NCI-H1048 (cell line): ENCODE data around the gene CPA4.

Experiments
- DNase-seq: peaks from one replicate; lab custom pipeline; 2025; lab: John Stamatoyannopoulos, UW

Gene CPA4

GRCh38 chr7:130274983-130275591, 17.9 kb upstream of the CPA4 start:
- no peak for DNase-seq

- DNase-seq, result no peak
Measured at GRCh38 chr7:130275826-130276297, 17.1 kb upstream of the CPA4 start.

GRCh38 chr7:130276796-130277762, 15.9 kb upstream of the CPA4 start:
- DNase-seq, result no peak

- DNase-seq, result no peak
Measured at GRCh38 chr7:130277763-130278643, 15.0 kb upstream of the CPA4 start.

- DNase-seq, result no peak
Measured at GRCh38 chr7:130278860-130279259, 14.1 kb upstream of the CPA4 start.

GRCh38 chr7:130279286-130279685, 13.7 kb upstream of the CPA4 start:
- DNase-seq, result no peak

- no peak for DNase-seq
Measured at GRCh38 chr7:130279906-130280305, 13.1 kb upstream of the CPA4 start.

GRCh38 chr7:130281260-130281659, 11.7 kb upstream of the CPA4 start:
- no peak for DNase-seq

GRCh38 chr7:130286881-130287280, 6.1 kb upstream of the CPA4 start:
- no peak for DNase-seq

- no peak for DNase-seq
Measured at GRCh38 chr7:130288168-130288567, 4.8 kb upstream of the CPA4 start.

- DNase-seq, result no peak
Measured at GRCh38 chr7:130288829-130289228, 4.1 kb upstream of the CPA4 start.

GRCh38 chr7:130289478-130289877, 3.5 kb upstream of the CPA4 start:
- DNase-seq, result no peak

GRCh38 chr7:130290745-130291144, 2.2 kb upstream of the CPA4 start:
- no peak for DNase-seq

GRCh38 chr7:130293521-130293920, 560 bp downstream of the CPA4 start:
- no peak for DNase-seq

GRCh38 chr7:130294314-130294713, 1.4 kb downstream of the CPA4 start:
- DNase-seq, result no peak

- no peak for DNase-seq
Measured at GRCh38 chr7:130296221-130296951, 3.4 kb downstream of the CPA4 start.

- DNase-seq, result no peak
Measured at GRCh38 chr7:130297628-130298543, 4.9 kb downstream of the CPA4 start.

GRCh38 chr7:130298544-130299326, 5.8 kb downstream of the CPA4 start:
- no peak for DNase-seq

GRCh38 chr7:130299866-130300265, 6.9 kb downstream of the CPA4 start:
- no peak for DNase-seq
